Measurements from ENCODE around the gene SAPCD2. TPM values are rescaled to one million over a fixed set of nuclear protein-coding genes. Genes with fewer than 3 reads are reported as not detected.

The SAPCD2 gene
- total and polyA plus RNA-seq, 9 of the 15 experiments (the other 6 are each of a cell fraction or from before 2014, with no cell fraction given) = 3.4 to 91.8 (median 18.8) TPM

- ATAC-seq = peak; percentile 100
- no TSS peak for BruUV-seq (replicated peaks)
- CTCF ChIA-PET (ENCODE audit: low intra/inter-chr PET ratio) = no interaction called here
- peak; percentile 99 for FAIRE-seq
- H3K4me3 ChIP-seq = no peak overlapping the region
- no peaks in the 10 kb centered on the region for H3K79me2 ChIP-seq (ENCODE audit: control insufficient read depth, insufficient read depth, low read length)
- in situ Hi-C loops (cut with MboI) (no loop called here), intact Hi-C loops (cut with micrococcal nuclease) (no loop called here)
- H3K9ac ChIP-seq (ENCODE audit: insufficient read depth in 1 of 2, low read depth in 2 of 2, low read length in 2 of 2) = peak overlapping the region in 1 of 2 experiments; percentile 11; a peak in 2 of 4 replicates
- WGBS (ENCODE audit: insufficient coverage, low coverage, missing lambda C conversion rate) = 25% methylated on average over 18 of the region's 30 CpGs
- no peak overlapping the region for H3K27ac ChIP-seq (ENCODE audit: extremely low read depth, low read depth, low read length)
- H3K9me1 ChIP-seq (ENCODE audit: control insufficient read depth, insufficient read depth, low read length) = no peaks in the 10 kb centered on the region
- H3K27me3 ChIP-seq (ENCODE audit: control insufficient read depth in 2 of 2, insufficient read depth in 2 of 2, low read length in 2 of 2) = no peaks in the 10 kb centered on the region
- H3K4me1 ChIP-seq (replicated peaks in 1 of 2; ENCODE audit: control insufficient read depth in 2 of 2, insufficient read depth in 2 of 2, low read length in 2 of 2) = peaks cover 4 to 91% of the 10 kb centered on the region in 2 experiments
- 0 out of 2 replicates have a peak overlapping the region, but pooled peaks have one; percentile 34 for H2AFZ ChIP-seq (ENCODE audit: low read depth, low read length)
- 0 out of 2 replicates have a peak, but pooled peaks cover 5% of the 10 kb centered on the region for H4K20me1 ChIP-seq (replicated peaks; ENCODE audit: control insufficient read depth, insufficient read depth, low read length)
- DNase-seq (ENCODE audit: extremely low read depth in 1 of 4, low spot score in 3 of 4) = peak; percentile 91 to 98 (median 94)
- peak overlapping the region; percentile 18; the same call in 1 of the 2 replicates for H3K4me2 ChIP-seq (ENCODE audit: insufficient read depth, low read length)
- POLR2A ChIA-PET = interaction anchor here (0.6 to 1.1 kb wide), 5 partner anchors 12 to 1574 kb away, joined by 3 to 4 read pairs (median 3); partner anchors contain the start of gene PTGDS
- no peaks in the 10 kb centered on the region for H3K36me3 ChIP-seq (ENCODE audit: control insufficient read depth, insufficient read depth, low read length)
- H3K9me3 ChIP-seq (replicated peaks; ENCODE audit: control insufficient read depth, insufficient read depth, low read depth, low read length) = no peaks in the 10 kb centered on the region
- TF ChIP-seq SP1 (CRISPR knock-in tag; IDR thresholded peaks at IDR 0.05) (peak; percentile 96), ZSCAN29 (IDR thresholded peaks at IDR 0.05) (0 out of 2 replicates have a peak, but pooled peaks have one; percentile 62), CLOCK (CRISPR knock-in tag; IDR thresholded peaks at IDR 0.05; ENCODE audit: borderline replicate concordance) (no peak), NR2C2 (CRISPR knock-in tag; IDR thresholded peaks at IDR 0.05) (no peak), NR2C2 (tag; IDR thresholded peaks at IDR 0.05) (peak; percentile 63), ELK3 (CRISPR knock-in tag; IDR thresholded peaks at IDR 0.05) (no peak), HDGF (IDR thresholded peaks at IDR 0.05) (0 out of 2 replicates have a peak, but pooled peaks have one; percentile 73), FOXK2 (conservative IDR thresholded peaks at IDR 0.05 in 1 of 2, IDR thresholded peaks at IDR 0.05 in 1 of 2; ENCODE audit: low read depth in 2 of 2) (0 out of 4 replicates have a peak, but pooled peaks of 1 of the 2 experiments have one; percentile 29), ZNF695 (CRISPR knock-in tag; IDR thresholded peaks at IDR 0.05) (no peak), ZNF316 (IDR thresholded peaks at IDR 0.05) (0 out of 2 replicates have a peak, but pooled peaks have one; percentile 7), PML (IDR thresholded peaks at IDR 0.05; ENCODE audit: low read length) (no peak)
Measured at GRCh38 chr9:137021979-137022661, 48.2 kb downstream of the SAPCD2 start.

Data from K562 (cell line).